BJ (cell line): ENCODE results near the gene MAP1LC3B. TPM values are rescaled to one million over a fixed set of nuclear protein-coding genes. Genes with fewer than 3 reads are reported as not detected.

Experiments used
- CTCF ChIA-PET: fragments of 350-600 bp; formaldehyde crosslinking; extraction: SDS; loops from one replicate; lab custom pipeline; 2021; ENCODE audit warnings: antibody characterized with exemption, inconsistent platforms; lab: Yijun Ruan, JAX
- POLR2A ChIA-PET: fragments of 300-600 bp; sonication (Branson Sonifier 250); formaldehyde crosslinking; extraction: SDS; loops from one replicate; lab custom pipeline; 2021; ENCODE audit warnings: antibody characterized with exemption; lab: Charles Lee
- DNase-seq: peaks from one replicate; pipeline ENCODE4 v3.0.0-alpha.2; 2011; ENCODE audit warnings: low read depth
- H3K27me3 ChIP-seq: 2 replicates; pipeline ENCODE4 v1.6.0; 2011; ENCODE audit warnings: low read length; ENCODE audit not compliant: control insufficient read depth, insufficient read depth
- H3K36me3 ChIP-seq: 2 replicates; pipeline ENCODE4 v1.5.1; 2011; ENCODE audit warnings: low read length; ENCODE audit not compliant: control insufficient read depth, insufficient read depth
- H3K4me3 ChIP-seq: 2 replicates; pipeline ENCODE4 v1.5.1; 2011; ENCODE audit warnings: low read depth, mild to moderate bottlenecking, control low read depth, low read length
- polyA plus RNA-seq: library from polyadenylated mRNA; depleted of rRNA; stranded (reverse); fragments of >200 nt; gene quantifications from 2 replicates; pipeline ENCODE4 v1.2.3, GENCODE V29; 2011
- TF ChIP-seq, protein P1 (sequence below): IDR thresholded peaks from 2 replicates; pipeline ENCODE4 v1.5.1; 2011; ENCODE audit warnings: low read depth, mild to moderate bottlenecking, control low read depth, inconsistent platforms, low read length, moderate library complexity; ENCODE audit not compliant: insufficient read depth

Gene MAP1LC3B
- polyA plus RNA-seq, 1 experiment: 29.0 TPM

DNA sequence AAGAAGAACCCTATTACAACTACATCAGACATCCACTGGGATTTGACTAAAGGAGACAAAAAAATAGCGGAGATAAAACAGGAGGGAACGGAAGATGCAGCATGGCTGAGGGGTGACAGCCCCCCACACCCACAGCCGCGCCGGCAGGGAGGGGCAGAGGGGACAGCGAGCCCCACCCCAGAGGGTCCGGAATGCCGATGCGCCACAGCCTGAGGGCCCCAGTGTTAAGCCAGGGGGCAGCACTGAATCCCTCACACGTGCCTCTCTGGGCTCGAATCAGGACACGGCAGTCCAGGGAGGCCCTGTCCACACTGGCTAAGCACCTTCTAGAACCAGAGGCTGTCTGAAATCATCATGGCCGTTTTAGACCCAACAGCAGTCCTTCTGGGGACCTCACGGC is 18.8 kb downstream of the MAP1LC3B start:
- POLR2A ChIA-PET: no interaction called here
- no peak for DNase-seq
- Histone ChIP-seq H3K4me3 (no peak overlapping the region), H3K36me3 (peaks cover 19% of the 10 kb centered on the region), H3K27me3 (no peaks in the 10 kb centered on the region)
- CTCF ChIA-PET: interaction anchor here (1.8 kb wide), 1 partner anchor 16 kb away, joined by 8 read pairs; no protein-coding TSS in a partner anchor
- TF ChIP-seq, protein P1, sequence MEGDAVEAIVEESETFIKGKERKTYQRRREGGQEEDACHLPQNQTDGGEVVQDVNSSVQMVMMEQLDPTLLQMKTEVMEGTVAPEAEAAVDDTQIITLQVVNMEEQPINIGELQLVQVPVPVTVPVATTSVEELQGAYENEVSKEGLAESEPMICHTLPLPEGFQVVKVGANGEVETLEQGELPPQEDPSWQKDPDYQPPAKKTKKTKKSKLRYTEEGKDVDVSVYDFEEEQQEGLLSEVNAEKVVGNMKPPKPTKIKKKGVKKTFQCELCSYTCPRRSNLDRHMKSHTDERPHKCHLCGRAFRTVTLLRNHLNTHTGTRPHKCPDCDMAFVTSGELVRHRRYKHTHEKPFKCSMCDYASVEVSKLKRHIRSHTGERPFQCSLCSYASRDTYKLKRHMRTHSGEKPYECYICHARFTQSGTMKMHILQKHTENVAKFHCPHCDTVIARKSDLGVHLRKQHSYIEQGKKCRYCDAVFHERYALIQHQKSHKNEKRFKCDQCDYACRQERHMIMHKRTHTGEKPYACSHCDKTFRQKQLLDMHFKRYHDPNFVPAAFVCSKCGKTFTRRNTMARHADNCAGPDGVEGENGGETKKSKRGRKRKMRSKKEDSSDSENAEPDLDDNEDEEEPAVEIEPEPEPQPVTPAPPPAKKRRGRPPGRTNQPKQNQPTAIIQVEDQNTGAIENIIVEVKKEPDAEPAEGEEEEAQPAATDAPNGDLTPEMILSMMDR: no peak

DNA sequence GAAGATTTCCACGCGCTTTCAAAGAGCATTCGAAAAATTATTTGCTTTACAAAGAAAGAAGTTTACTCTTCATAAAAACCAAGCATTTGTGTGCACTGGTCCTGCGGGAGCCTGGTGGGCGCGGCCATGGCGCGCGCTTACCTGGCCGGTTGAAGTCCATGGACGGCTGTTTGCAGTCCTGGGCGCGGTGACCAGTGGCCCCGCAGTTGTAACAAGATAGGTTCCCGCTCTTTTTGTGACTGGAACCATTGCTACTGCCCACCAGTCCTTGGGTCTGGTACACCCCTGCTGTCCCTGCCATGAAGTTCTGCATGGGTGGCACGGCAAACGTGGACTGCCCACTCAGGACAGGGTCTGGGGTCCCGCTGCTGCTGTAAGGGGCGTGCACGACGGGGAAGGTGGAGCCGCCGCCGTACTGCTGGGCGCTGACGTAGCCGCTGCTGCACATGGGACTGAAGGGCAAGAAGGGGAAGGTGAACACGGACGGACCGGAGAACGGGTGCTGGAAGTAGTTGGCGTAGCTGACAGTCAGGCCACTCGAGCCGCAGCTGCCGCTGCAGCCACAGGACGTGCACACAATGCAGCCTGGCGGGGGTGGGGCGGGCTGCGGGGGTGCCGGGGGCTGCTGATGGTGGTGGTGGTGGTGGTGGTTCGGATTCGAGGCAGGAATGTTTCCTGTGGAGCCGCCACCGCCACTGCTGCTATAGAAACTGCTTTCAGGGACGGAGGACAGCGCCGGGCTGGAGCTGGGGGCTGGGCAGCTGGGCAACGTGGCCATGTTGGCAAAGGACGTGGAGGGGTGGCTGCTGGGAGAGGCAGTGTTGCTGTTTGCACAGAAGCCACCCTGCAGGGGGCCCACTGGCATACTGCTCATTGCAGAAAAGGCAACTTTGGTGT is 19.5 kb downstream of the MAP1LC3B start:
- CTCF ChIA-PET: interaction anchor here (1.7 kb wide), 1 partner anchor 224 kb away, joined by 11 read pairs; no protein-coding TSS in a partner anchor
- no peak for DNase-seq
- Histone ChIP-seq H3K36me3 (peaks cover 17% of the 10 kb centered on the region), H3K4me3 (no peak overlapping the region), H3K27me3 (no peaks in the 10 kb centered on the region)
- POLR2A ChIA-PET: no interaction called here
- TF ChIP-seq, protein P1: no peak

DNA sequence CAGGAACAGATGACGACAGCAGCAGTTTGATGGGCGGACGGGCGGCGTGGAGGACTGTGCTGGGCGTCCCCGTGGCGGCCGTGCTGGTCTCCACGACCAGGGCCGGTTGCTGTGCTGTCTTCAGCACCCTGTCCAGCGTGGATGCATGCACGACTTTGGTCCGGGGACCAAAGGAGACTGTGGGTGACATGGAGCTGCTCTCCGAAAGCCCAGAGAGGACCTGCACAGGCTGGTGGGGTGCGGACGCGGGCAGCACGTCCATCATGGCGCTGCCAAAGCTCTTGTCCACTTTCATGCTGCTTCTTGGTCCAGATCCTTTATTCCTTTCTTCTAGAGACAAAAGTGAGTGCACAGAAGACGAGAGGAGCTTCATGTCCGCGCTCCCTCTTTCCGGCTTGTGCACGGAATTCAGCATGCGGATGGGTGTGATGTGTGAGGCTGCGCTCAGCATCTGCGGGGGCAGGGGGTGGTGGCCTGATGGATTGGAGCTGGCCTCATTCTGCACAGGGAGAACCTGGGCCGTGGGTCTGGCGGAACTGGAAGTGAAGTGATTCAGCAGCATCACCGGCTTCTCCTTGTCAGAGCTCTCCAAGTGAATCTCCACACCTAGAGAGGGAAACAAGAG is 20.3 kb downstream of the MAP1LC3B start:
- TF ChIP-seq, protein P1: no peak
- ChIA-PET POLR2A (no interaction called here), CTCF (interaction anchor here (0.7 to 1.7 kb wide), 3 partner anchors 18 to 242 kb away, joined by 3 to 11 read pairs (median 4); no protein-coding TSS in a partner anchor)
- H3K27me3 ChIP-seq: no peaks in the 10 kb centered on the region
- no peak overlapping the region for H3K4me3 ChIP-seq
- peaks cover 17% of the 10 kb centered on the region for H3K36me3 ChIP-seq
- DNase-seq: no peak

DNA sequence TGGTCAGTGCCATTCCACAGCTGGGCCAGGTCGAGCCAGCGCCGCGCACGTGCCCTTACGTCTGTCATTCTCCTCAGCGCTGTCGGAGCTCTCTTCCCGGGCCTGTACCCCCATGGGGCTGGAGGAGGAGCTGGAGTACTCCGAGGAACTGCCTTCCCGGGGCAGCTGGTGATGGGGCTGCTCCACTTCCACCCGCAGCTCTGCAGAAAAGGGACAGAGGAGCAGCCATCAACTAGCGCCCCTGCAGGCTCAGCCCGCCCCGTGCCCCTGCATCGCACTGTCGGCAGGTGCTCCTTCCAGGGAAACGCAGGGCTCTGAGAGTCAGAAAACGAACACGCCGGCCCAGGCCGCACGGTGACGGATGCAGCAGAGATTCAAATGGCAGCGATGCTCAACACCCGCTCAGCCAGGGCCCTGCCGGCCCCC is 20.9 kb downstream of the MAP1LC3B start:
- CTCF ChIA-PET: interaction anchor here (0.7 to 1.7 kb wide), 3 partner anchors 18 to 241 kb away, joined by 3 to 11 read pairs (median 4); no protein-coding TSS in a partner anchor
- DNase-seq: no peak
- Histone ChIP-seq H3K36me3 (peaks cover 17% of the 10 kb centered on the region), H3K4me3 (no peak overlapping the region), H3K27me3 (no peaks in the 10 kb centered on the region)
- POLR2A ChIA-PET: no interaction called here
- TF ChIP-seq, protein P1: no peak

DNA sequence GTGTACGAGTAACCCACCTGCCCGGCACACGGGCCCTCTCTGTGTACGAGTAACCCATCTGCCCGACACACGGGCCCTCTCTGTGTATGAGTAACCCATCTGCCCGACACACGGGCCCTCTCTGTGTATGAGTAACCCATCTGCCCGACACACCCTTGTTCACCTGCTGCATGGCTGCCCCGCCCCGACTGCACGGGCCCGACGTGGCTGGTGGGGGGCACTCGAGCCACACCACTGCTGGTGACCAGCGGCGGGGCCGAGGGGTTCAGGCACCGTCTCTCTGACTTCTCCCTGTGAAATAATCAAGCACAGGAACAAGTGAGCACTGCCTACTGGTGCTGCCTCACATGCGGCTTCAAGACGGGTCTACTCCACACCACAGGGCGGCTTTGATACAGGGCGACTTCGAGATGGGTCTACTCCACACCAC is 22.1 kb downstream of the MAP1LC3B start:
- Histone ChIP-seq H3K4me3 (no peak overlapping the region), H3K27me3 (no peaks in the 10 kb centered on the region), H3K36me3 (peaks cover 17% of the 10 kb centered on the region)
- ChIA-PET POLR2A (no interaction called here), CTCF (interaction anchor here (4.6 kb wide), 1 partner anchor 222 kb away, joined by 66 read pairs; no protein-coding TSS in a partner anchor)
- TF ChIP-seq, protein P1: no peak
- DNase-seq: no peak
